D341Med (cell line): Measurements from ENCODE around the gene XKRX.

Source experiments
- DNase-seq: peaks from one replicate; pipeline ENCODE4 v3.0.0; 2012; ENCODE audit warnings: low spot score

The XKRX gene

GRCh38 chrX:100928660-100929613 is at the start of gene XKRX:
Gene XKRX, minus strand, starts transcription at chrX:100928917. Its CDS starts 613 bp downstream, at chrX:100928304.
- peak; percentile 33 for DNase-seq

GRCh38 chrX:100976211-100976610 is 47.5 kb upstream of the XKRX start:
- DNase-seq, result no peak

- DNase-seq, result no peak
Measured at GRCh38 chrX:100975212-100975611, 46.5 kb upstream of the XKRX start.

GRCh38 chrX:100973411-100973810 is 44.7 kb upstream of the XKRX start:
- DNase-seq, result no peak

GRCh38 chrX:100969936-100970335 is 41.2 kb upstream of the XKRX start:
- no peak for DNase-seq

GRCh38 chrX:100969408-100969807 is 40.7 kb upstream of the XKRX start, which contains the start of gene ARL13A:
Gene ARL13A, plus strand, starts transcription at chrX:100969708. Its CDS starts 3,982 bp downstream, at chrX:100973690.
- DNase-seq, result no peak

GRCh38 chrX:100964362-100964761 is 35.6 kb upstream of the XKRX start:
- no peak for DNase-seq

- no peak for DNase-seq
Measured at GRCh38 chrX:100962811-100963210, 34.1 kb upstream of the XKRX start.

- no peak for DNase-seq
Measured at GRCh38 chrX:100948557-100948956, 19.8 kb upstream of the XKRX start.

- no peak for DNase-seq
Measured at GRCh38 chrX:100946299-100946927, 17.7 kb upstream of the XKRX start.

GRCh38 chrX:100944601-100945000 is 15.9 kb upstream of the XKRX start:
- DNase-seq, result no peak

- DNase-seq, result no peak
Measured at GRCh38 chrX:100939333-100939732, 10.6 kb upstream of the XKRX start.

- DNase-seq, result no peak
Measured at GRCh38 chrX:100935767-100936166, 7.0 kb upstream of the XKRX start.

- DNase-seq, result no peak
Measured at GRCh38 chrX:100931925-100932285, 3.2 kb upstream of the XKRX start.

- no peak for DNase-seq
Measured at GRCh38 chrX:100931218-100931924, 2.7 kb upstream of the XKRX start.

GRCh38 chrX:100926453-100926852 is 2.3 kb downstream of the XKRX start:
- DNase-seq, result no peak

GRCh38 chrX:100924375-100924774 is 4.3 kb downstream of the XKRX start:
- no peak for DNase-seq

- DNase-seq, result no peak
Measured at GRCh38 chrX:100915562-100915961, 13.2 kb downstream of the XKRX start.

GRCh38 chrX:100913111-100913510 is 15.6 kb downstream of the XKRX start:
- DNase-seq, result no peak

GRCh38 chrX:100911731-100912130 is 17.0 kb downstream of the XKRX start:
- DNase-seq, result no peak

- DNase-seq, result no peak
Measured at GRCh38 chrX:100905620-100906019, 23.1 kb downstream of the XKRX start.

GRCh38 chrX:100904433-100904832 is 24.3 kb downstream of the XKRX start:
- no peak for DNase-seq
